Measurements from ENCODE around the gene ZYG11A. TPM values are rescaled to one million over a fixed set of nuclear protein-coding genes. Genes with fewer than 3 reads are reported as not detected.

Gene ZYG11A
- total and polyA plus RNA-seq, 2 of the 8 experiments (the other 6 are each of a cell fraction or from before 2014, with no cell fraction given): 0.89 to 2.6 TPM

DNA sequence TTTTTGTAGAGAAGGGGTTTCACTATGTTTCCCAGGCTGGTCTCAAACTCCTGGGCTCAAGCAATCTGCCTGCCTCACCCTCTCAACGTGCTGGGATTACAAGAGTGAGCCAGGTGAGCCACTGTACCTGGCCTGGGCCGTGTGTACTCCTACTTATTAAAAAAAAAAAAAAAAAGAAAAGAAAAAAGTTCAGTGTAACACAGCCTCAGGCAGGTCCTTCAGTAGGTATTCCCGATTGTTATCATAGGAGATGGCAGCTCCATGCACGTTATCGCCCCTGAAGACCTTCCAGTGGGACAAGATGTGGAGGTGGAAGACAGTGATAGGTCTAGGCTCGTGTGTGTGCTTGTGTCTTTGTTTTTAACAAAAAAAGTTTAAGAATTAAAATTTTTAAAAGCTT, 75.6 kb downstream of the ZYG11A start (continued):
- TF ChIP-seq, protein P1, sequence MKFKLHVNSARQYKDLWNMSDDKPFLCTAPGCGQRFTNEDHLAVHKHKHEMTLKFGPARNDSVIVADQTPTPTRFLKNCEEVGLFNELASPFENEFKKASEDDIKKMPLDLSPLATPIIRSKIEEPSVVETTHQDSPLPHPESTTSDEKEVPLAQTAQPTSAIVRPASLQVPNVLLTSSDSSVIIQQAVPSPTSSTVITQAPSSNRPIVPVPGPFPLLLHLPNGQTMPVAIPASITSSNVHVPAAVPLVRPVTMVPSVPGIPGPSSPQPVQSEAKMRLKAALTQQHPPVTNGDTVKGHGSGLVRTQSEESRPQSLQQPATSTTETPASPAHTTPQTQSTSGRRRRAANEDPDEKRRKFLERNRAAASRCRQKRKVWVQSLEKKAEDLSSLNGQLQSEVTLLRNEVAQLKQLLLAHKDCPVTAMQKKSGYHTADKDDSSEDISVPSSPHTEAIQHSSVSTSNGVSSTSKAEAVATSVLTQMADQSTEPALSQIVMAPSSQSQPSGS (IDR thresholded peaks at IDR 0.05; ENCODE audit: low read length): no peak
- TF ChIP-seq RFX5 (IDR thresholded peaks at IDR 0.05; ENCODE audit: borderline replicate concordance, low read depth, low read length) (no peak), EP300 (IDR thresholded peaks at IDR 0.05; ENCODE audit: borderline replicate concordance in 1 of 2, low read depth in 2 of 2, low read length in 2 of 2) (no peak)
